Fibroblast of lung (primary cell): Measurements from ENCODE around the gene FMNL2. TPM values are rescaled to one million over a fixed set of nuclear protein-coding genes. Genes with fewer than 3 reads are reported as not detected.

Experiments used
- DNase-seq, 2 donors: peaks; one replicate each; pipeline versions ENCODE4 v3.0.0 to v3.0.0-alpha.2; 2010; ENCODE audit warnings: low read depth in 2 of 2
- H2AFZ ChIP-seq: 2 replicates; pipeline ENCODE4 v1.5.1; 2012; ENCODE audit warnings: low read length, control low read depth, inconsistent platforms
- H3K27ac ChIP-seq: 2 replicates; pipeline ENCODE4 v1.5.1; 2011; ENCODE audit warnings: low read length, control low read depth; ENCODE audit not compliant: insufficient read depth
- H3K27me3 ChIP-seq: 2 replicates; pipeline ENCODE4 v1.5.1; 2011; ENCODE audit warnings: mild to moderate bottlenecking, low read length; ENCODE audit not compliant: control insufficient read depth, insufficient read depth
- H3K36me3 ChIP-seq: 2 replicates; pipeline ENCODE4 v1.5.1; 2011; ENCODE audit warnings: low read length; ENCODE audit not compliant: control insufficient read depth, insufficient read depth
- H3K4me1 ChIP-seq: 2 replicates; pipeline ENCODE4 v1.5.1; 2011; ENCODE audit warnings: low read length; ENCODE audit not compliant: control insufficient read depth, insufficient read depth; ENCODE audit errors: extremely low read depth
- H3K4me2 ChIP-seq: 2 replicates; pipeline ENCODE4 v1.5.1; 2011; ENCODE audit warnings: low read length, control low read depth; ENCODE audit not compliant: insufficient read depth; ENCODE audit errors: extremely low read depth
- H3K4me3 ChIP-seq, 4 experiments: fragments of 200-600 bp in 1 of 4; sonication (generic) in 1 of 4; replicated peaks in 1 of 4; 2 replicates each; pipeline ENCODE4 v1.5.1; 2011 to 2016; ENCODE audit warnings: low read length in 4 of 4, low read depth in 3 of 4, mild to moderate bottlenecking in 3 of 4, control low read depth in 2 of 4, inconsistent platforms in 1 of 4, mixed read lengths in 1 of 4; ENCODE audit not compliant: insufficient read depth in 1 of 4; ENCODE audit errors: control extremely low read depth in 1 of 4
- H3K79me2 ChIP-seq: 2 replicates; pipeline ENCODE4 v1.5.1; 2012; ENCODE audit warnings: mild to moderate bottlenecking, low read length, inconsistent platforms; ENCODE audit not compliant: control insufficient read depth, insufficient read depth
- H3K9ac ChIP-seq: 2 replicates; pipeline ENCODE4 v1.5.1; 2011; ENCODE audit warnings: mild to moderate bottlenecking, low read length, control low read depth; ENCODE audit not compliant: insufficient read depth
- H3K9me3 ChIP-seq: 2 replicates; pipeline ENCODE4 v1.5.1; 2012; ENCODE audit warnings: low read depth, low read length; ENCODE audit not compliant: control insufficient read depth, insufficient read depth
- H4K20me1 ChIP-seq: 2 replicates; pipeline ENCODE4 v1.5.1; 2011; ENCODE audit warnings: low read length; ENCODE audit not compliant: control insufficient read depth, insufficient read depth; ENCODE audit errors: extremely low read depth
- EZH2 ChIP-seq: IDR thresholded peaks from 2 replicates; pipeline ENCODE4 v1.5.1; 2012; ENCODE audit warnings: low read length, control low read depth, mild to moderate bottlenecking; ENCODE audit errors: missing control alignments
- polyA plus RNA-seq, 2 donors: library from polyadenylated mRNA; depleted of rRNA in 1 of 2; stranded (reverse) in 1 of 2; unstranded in 1 of 2; fragments of >200 nt; gene quantifications; 2 replicates each; pipeline ENCODE4 v1.2.1, GENCODE V29; 2011 to 2012; ENCODE audit warnings: missing spikeins in 1 of 2
- total RNA-seq: library from RNA; depleted of rRNA; stranded (reverse); fragments of >200 nt; gene quantifications from 2 replicates; pipeline ENCODE4 v1.2.1, GENCODE V29; 2014
- TF ChIP-seq, protein P1 (sequence below), 2 donors: IDR thresholded peaks in 1 of 2; conservative IDR thresholded peaks in 1 of 2; 1 replicate in 1 of 2; 2 replicates in 1 of 2; pipeline ENCODE4 v1.5.1; 2011 to 2012; ENCODE audit warnings: low read length in 2 of 2, control low read depth in 1 of 2, inconsistent platforms in 1 of 2, low read depth in 1 of 2, mild to moderate bottlenecking in 1 of 2

FMNL2 gene
- total and polyA plus RNA-seq, 2 donors (not counting 1 experiment from before 2014, with no cell fraction given) = 12.0 to 30.2 TPM

DNA sequence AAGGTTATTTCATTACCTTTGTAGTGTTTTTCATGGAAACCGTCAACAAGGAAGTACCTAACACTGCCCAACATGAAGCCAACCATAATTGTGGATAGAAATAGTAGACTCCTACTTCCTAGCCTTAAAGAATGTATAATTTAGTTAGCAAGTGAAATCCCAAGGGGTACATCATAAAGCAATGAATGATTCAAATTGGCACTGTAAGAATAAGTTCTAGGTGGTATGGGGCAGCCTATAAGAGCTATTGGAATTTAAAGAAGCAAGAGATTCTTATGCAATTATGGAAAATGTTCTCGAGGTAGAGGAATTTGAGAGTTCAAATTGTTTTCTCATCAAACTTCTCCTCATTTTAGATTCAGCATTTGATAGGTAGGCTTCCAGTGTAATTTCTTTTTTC, 157.9 kb downstream of the FMNL2 start:
- H3K27me3 ChIP-seq = no peaks in the 10 kb centered on the region
- no peak overlapping the region for H3K4me3 ChIP-seq
- DNase-seq = no peak
- H3K27ac ChIP-seq = no peak overlapping the region
- H3K9ac ChIP-seq = no peak overlapping the region
- H4K20me1 ChIP-seq = no peaks in the 10 kb centered on the region
- no peak overlapping the region for H3K4me2 ChIP-seq
- H3K4me1 ChIP-seq = peaks cover 2% of the 10 kb centered on the region
- H2AFZ ChIP-seq = no peak overlapping the region
- peaks cover 4% of the 10 kb centered on the region for H3K79me2 ChIP-seq
- H3K9me3 ChIP-seq = no peaks in the 10 kb centered on the region
- TF ChIP-seq, protein P1, sequence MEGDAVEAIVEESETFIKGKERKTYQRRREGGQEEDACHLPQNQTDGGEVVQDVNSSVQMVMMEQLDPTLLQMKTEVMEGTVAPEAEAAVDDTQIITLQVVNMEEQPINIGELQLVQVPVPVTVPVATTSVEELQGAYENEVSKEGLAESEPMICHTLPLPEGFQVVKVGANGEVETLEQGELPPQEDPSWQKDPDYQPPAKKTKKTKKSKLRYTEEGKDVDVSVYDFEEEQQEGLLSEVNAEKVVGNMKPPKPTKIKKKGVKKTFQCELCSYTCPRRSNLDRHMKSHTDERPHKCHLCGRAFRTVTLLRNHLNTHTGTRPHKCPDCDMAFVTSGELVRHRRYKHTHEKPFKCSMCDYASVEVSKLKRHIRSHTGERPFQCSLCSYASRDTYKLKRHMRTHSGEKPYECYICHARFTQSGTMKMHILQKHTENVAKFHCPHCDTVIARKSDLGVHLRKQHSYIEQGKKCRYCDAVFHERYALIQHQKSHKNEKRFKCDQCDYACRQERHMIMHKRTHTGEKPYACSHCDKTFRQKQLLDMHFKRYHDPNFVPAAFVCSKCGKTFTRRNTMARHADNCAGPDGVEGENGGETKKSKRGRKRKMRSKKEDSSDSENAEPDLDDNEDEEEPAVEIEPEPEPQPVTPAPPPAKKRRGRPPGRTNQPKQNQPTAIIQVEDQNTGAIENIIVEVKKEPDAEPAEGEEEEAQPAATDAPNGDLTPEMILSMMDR (conservative IDR thresholded peaks at IDR 0.05 in 1 of 2, IDR thresholded peaks at IDR 0.05 in 1 of 2; ENCODE audit: low read depth in 1 of 2, low read length in 2 of 2) = no peak
- TF ChIP-seq EZH2 = no peak
- H3K36me3 ChIP-seq = no peaks in the 10 kb centered on the region

DNA sequence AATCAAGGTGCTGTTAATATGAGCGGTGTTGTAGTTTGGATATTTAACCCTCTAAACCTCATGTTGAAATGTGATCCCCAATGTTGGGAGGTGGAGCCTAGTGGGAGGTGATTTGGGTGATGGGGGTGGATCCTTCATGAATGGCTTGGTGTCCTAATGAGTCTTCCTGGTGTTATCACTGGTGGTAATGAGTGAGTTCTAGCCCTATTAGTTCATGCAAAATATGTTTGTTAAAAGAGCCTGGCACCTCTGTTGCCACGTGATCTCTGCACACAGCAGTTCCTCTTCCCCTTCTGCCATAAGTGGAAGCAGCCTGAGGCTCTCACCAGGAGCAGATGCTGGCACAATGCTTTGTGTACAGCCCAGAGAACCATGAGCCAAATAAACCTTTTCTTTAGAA, 158.4 kb downstream of the FMNL2 start:
- Histone ChIP-seq H3K36me3 (no peaks in the 10 kb centered on the region), H3K9me3 (no peaks in the 10 kb centered on the region), H3K27me3 (no peaks in the 10 kb centered on the region), H4K20me1 (no peaks in the 10 kb centered on the region), H3K9ac (no peak overlapping the region), H3K4me1 (peaks cover 2% of the 10 kb centered on the region), H2AFZ (no peak overlapping the region), H3K4me2 (no peak overlapping the region), H3K4me3 (no peak overlapping the region), H3K27ac (no peak overlapping the region), H3K79me2 (peaks cover 4% of the 10 kb centered on the region)
- TF ChIP-seq, protein P1 (conservative IDR thresholded peaks at IDR 0.05 in 1 of 2, IDR thresholded peaks at IDR 0.05 in 1 of 2; ENCODE audit: low read depth in 1 of 2, low read length in 2 of 2) = no peak
- TF ChIP-seq EZH2 = no peak
- DNase-seq = no peak

DNA sequence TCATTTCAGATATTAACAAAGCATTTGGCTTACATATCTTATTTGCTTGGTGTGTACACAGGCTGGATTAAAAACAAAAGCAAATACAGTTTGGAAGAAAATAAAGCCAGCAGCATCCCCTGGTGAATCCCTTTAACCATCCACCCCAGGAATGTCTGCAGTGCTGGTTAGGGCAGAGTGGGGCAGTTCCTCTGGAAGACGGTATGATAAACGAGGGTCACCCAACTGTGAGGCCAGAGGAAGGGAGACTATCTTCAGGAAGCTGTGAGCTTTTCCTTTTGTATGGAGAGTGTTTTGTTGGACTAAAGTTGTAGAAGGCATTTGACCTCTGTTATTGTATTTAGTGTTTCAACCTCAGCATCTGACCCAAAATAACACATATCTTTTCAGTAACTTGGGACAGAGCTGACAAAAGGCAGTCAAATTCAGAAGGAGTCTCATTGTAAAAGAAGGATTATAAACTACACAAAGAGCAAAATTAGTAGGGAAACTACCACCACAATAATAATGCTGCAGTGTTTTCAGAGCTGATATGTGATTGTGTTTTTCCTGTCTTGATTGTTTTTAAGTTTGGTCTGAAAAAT, 159.1 kb downstream of the FMNL2 start:
- no peak overlapping the region for H3K9ac ChIP-seq
- no peak for DNase-seq
- H3K27me3 ChIP-seq = no peaks in the 10 kb centered on the region
- no peak overlapping the region for H3K4me2 ChIP-seq
- peaks cover 2% of the 10 kb centered on the region for H3K4me1 ChIP-seq
- H3K27ac ChIP-seq = no peak overlapping the region
- no peak for TF ChIP-seq EZH2
- TF ChIP-seq, protein P1 (conservative IDR thresholded peaks at IDR 0.05 in 1 of 2, IDR thresholded peaks at IDR 0.05 in 1 of 2; ENCODE audit: low read depth in 1 of 2, low read length in 2 of 2) = no peak
- peaks cover 4% of the 10 kb centered on the region for H3K79me2 ChIP-seq
- no peak overlapping the region for H2AFZ ChIP-seq
- no peaks in the 10 kb centered on the region for H4K20me1 ChIP-seq
- no peaks in the 10 kb centered on the region for H3K9me3 ChIP-seq
- H3K36me3 ChIP-seq = no peaks in the 10 kb centered on the region
- H3K4me3 ChIP-seq = no peak overlapping the region
